ENCODE data around the gene USF1. TPM values are rescaled to one million over a fixed set of nuclear protein-coding genes. Genes with fewer than 3 reads are reported as not detected.
"Not testable (repeated sequence)": the region's sequence is repeated elsewhere in the genome, so short reads cannot be mapped to it uniquely, and the experiment has no call there.

The USF1 gene
- total and polyA plus RNA-seq, 2 donors from 2014 or later: 48.7 to 56.1 TPM

- TF ChIP-seq CTCF (IDR thresholded peaks at IDR 0.05; ENCODE audit: borderline replicate concordance, extremely low read depth, insufficient read depth): no peak
- intact Hi-C loops (cut with DNase I): no loop called here
- FAIRE-seq (no peak), DNase-seq (peak in 1 of 5 donors; percentile 50)
- H3K9ac ChIP-seq (ENCODE audit: low read length in 3 of 3): no peak overlapping the region
- no peak overlapping the region for H3K27ac ChIP-seq (ENCODE audit: low read depth in 2 of 2, low read length in 2 of 2)
- no peak overlapping the region for H3K4me3 ChIP-seq (ENCODE audit: low read length in 3 of 3)
- no peaks in the 10 kb centered on the region for H3K9me3 ChIP-seq (ENCODE audit: control insufficient read depth in 2 of 3, insufficient read depth in 1 of 3, low read length in 3 of 3)
- no peaks in the 10 kb centered on the region for H3K27me3 ChIP-seq (ENCODE audit: control insufficient read depth, insufficient read depth, low read length)
- H3K4me1 ChIP-seq (ENCODE audit: control insufficient read depth in 2 of 3, insufficient read depth in 2 of 3, low read depth in 1 of 3, low read length in 3 of 3): peaks cover 0 to 6% (median 4%) of the 10 kb centered on the region in 3 donors
- peaks cover 0 to 6% (median 1%) of the 10 kb centered on the region in 3 donors for H3K36me3 ChIP-seq (ENCODE audit: control insufficient read depth in 2 of 3, insufficient read depth in 3 of 3, low read length in 3 of 3)
Observed at GRCh38 chr1:160993544-160994193, 52.1 kb downstream of the USF1 start.

- H3K36me3 ChIP-seq (ENCODE audit: control insufficient read depth in 2 of 3, insufficient read depth in 3 of 3, low read length in 3 of 3); H3K4me3 ChIP-seq (ENCODE audit: low read length in 3 of 3); H3K9ac ChIP-seq (ENCODE audit: low read length in 3 of 3); DNase-seq; intact Hi-C loops (cut with DNase I); H3K4me1 ChIP-seq (ENCODE audit: control insufficient read depth in 2 of 3, insufficient read depth in 2 of 3, low read depth in 1 of 3, low read length in 3 of 3); H3K9me3 ChIP-seq (ENCODE audit: control insufficient read depth in 2 of 3, insufficient read depth in 1 of 3, low read length in 3 of 3); H3K27ac ChIP-seq (ENCODE audit: low read depth in 2 of 2, low read length in 2 of 2); FAIRE-seq; H3K27me3 ChIP-seq (ENCODE audit: control insufficient read depth, insufficient read depth, low read length): not testable (repeated sequence)
Observed at GRCh38 chr1:160992036-160992435, 53.7 kb downstream of the USF1 start.

Other genes with a start within 250 kb of the USF1 start
- 3.5 TPM for gene LY9, start 249.8 kb downstream of the USF1 start, total RNA-seq
- gene LY9, start 249.8 kb downstream of the USF1 start, polyA plus RNA-seq (ENCODE audit: insufficient read depth, low read depth, low replicate concordance): 0.41 TPM
- gene CD244, start 183.1 kb downstream of the USF1 start, total RNA-seq: 1.8 TPM
- gene CD244, start 183.1 kb downstream of the USF1 start, polyA plus RNA-seq (ENCODE audit: insufficient read depth, low read depth, low replicate concordance): 0.15 TPM
- not detected for gene ITLN1, start 160.8 kb downstream of the USF1 start, total RNA-seq
- 15.4 TPM for gene ITLN1, start 160.8 kb downstream of the USF1 start, polyA plus RNA-seq (ENCODE audit: insufficient read depth, low read depth, low replicate concordance)
- not detected for gene ITLN2, start 91.2 kb downstream of the USF1 start, total RNA-seq
- gene ITLN2, start 91.2 kb downstream of the USF1 start, polyA plus RNA-seq (ENCODE audit: insufficient read depth, low read depth, low replicate concordance): 0.88 TPM
- gene F11R, start 24.8 kb downstream of the USF1 start, total RNA-seq: 117 TPM
- gene F11R, start 24.8 kb downstream of the USF1 start, polyA plus RNA-seq (ENCODE audit: insufficient read depth, low read depth, low replicate concordance): 36.9 TPM
- 74.5 TPM for gene TSTD1, start 7.0 kb downstream of the USF1 start, total RNA-seq
- gene TSTD1, start 7.0 kb downstream of the USF1 start, polyA plus RNA-seq (ENCODE audit: insufficient read depth, low read depth, low replicate concordance): 200 TPM
- gene ARHGAP30, start 23.9 kb upstream of the USF1 start, total RNA-seq: 21.6 TPM
- gene ARHGAP30, start 23.9 kb upstream of the USF1 start, polyA plus RNA-seq (ENCODE audit: insufficient read depth, low read depth, low replicate concordance): 1.2 TPM
- 12.8 TPM for gene NECTIN4, start 43.6 kb upstream of the USF1 start, total RNA-seq
- 2.7 TPM for gene NECTIN4, start 43.6 kb upstream of the USF1 start, polyA plus RNA-seq (ENCODE audit: insufficient read depth, low read depth, low replicate concordance)
- 21.9 TPM for gene KLHDC9, start 52.4 kb upstream of the USF1 start, total RNA-seq
- 32.2 TPM for gene KLHDC9, start 52.4 kb upstream of the USF1 start, polyA plus RNA-seq (ENCODE audit: insufficient read depth, low read depth, low replicate concordance)
- gene PFDN2, start 72.1 kb upstream of the USF1 start, total RNA-seq: 46.7 TPM
- 149 TPM for gene PFDN2, start 72.1 kb upstream of the USF1 start, polyA plus RNA-seq (ENCODE audit: insufficient read depth, low read depth, low replicate concordance)
- 42.3 TPM for gene NIT1, start 72.1 kb upstream of the USF1 start, total RNA-seq
- 91.5 TPM for gene NIT1, start 72.1 kb upstream of the USF1 start, polyA plus RNA-seq (ENCODE audit: insufficient read depth, low read depth, low replicate concordance)
- 37.2 TPM for gene DEDD, start 86.7 kb upstream of the USF1 start, total RNA-seq
- 23.2 TPM for gene DEDD, start 86.7 kb upstream of the USF1 start, polyA plus RNA-seq (ENCODE audit: insufficient read depth, low read depth, low replicate concordance)
- gene UFC1, start 108.0 kb upstream of the USF1 start, total RNA-seq: 96.9 TPM
- gene UFC1, start 108.0 kb upstream of the USF1 start, polyA plus RNA-seq (ENCODE audit: insufficient read depth, low read depth, low replicate concordance): 175 TPM
- gene USP21, start 113.5 kb upstream of the USF1 start, total RNA-seq: 26.3 TPM
- 27.7 TPM for gene USP21, start 113.5 kb upstream of the USF1 start, polyA plus RNA-seq (ENCODE audit: insufficient read depth, low read depth, low replicate concordance)
- gene PPOX, start 120.4 kb upstream of the USF1 start, total RNA-seq: 23.6 TPM
- gene PPOX, start 120.4 kb upstream of the USF1 start, polyA plus RNA-seq (ENCODE audit: insufficient read depth, low read depth, low replicate concordance): 29.4 TPM
- 22.9 TPM for gene B4GALT3, start 131.5 kb upstream of the USF1 start, total RNA-seq
- 33.5 TPM for gene B4GALT3, start 131.5 kb upstream of the USF1 start, polyA plus RNA-seq (ENCODE audit: insufficient read depth, low read depth, low replicate concordance)
- 14.0 TPM for gene ADAMTS4, start 153.1 kb upstream of the USF1 start, total RNA-seq
- 0.26 TPM for gene ADAMTS4, start 153.1 kb upstream of the USF1 start, polyA plus RNA-seq (ENCODE audit: insufficient read depth, low read depth, low replicate concordance)
- gene NDUFS2, start 156.4 kb upstream of the USF1 start, total RNA-seq: 92.7 TPM
- gene NDUFS2, start 156.4 kb upstream of the USF1 start, polyA plus RNA-seq (ENCODE audit: insufficient read depth, low read depth, low replicate concordance): 197 TPM
- gene FCER1G, start 169.3 kb upstream of the USF1 start, total RNA-seq: 43.4 TPM
- 38.9 TPM for gene FCER1G, start 169.3 kb upstream of the USF1 start, polyA plus RNA-seq (ENCODE audit: insufficient read depth, low read depth, low replicate concordance)
- gene APOA2, start 177.7 kb upstream of the USF1 start, total RNA-seq: not detected
- gene APOA2, start 177.7 kb upstream of the USF1 start, polyA plus RNA-seq (ENCODE audit: insufficient read depth, low read depth, low replicate concordance): not detected
- 12.1 TPM for gene TOMM40L, start 180.1 kb upstream of the USF1 start, total RNA-seq
- 29.0 TPM for gene TOMM40L, start 180.1 kb upstream of the USF1 start, polyA plus RNA-seq (ENCODE audit: insufficient read depth, low read depth, low replicate concordance)
- not detected for gene NR1I3, start 192.2 kb upstream of the USF1 start, total RNA-seq
- gene NR1I3, start 192.2 kb upstream of the USF1 start, polyA plus RNA-seq (ENCODE audit: insufficient read depth, low read depth, low replicate concordance): 19.6 TPM
- 1.3 TPM for gene PCP4L1, start 212.8 kb upstream of the USF1 start, total RNA-seq
- gene PCP4L1, start 212.8 kb upstream of the USF1 start, polyA plus RNA-seq (ENCODE audit: insufficient read depth, low read depth, low replicate concordance): 1.2 TPM

All from kidney (tissue), 14 donors.